HEK293T (cell line): ENCODE measurements around the gene CYP21A2.
"Not testable (repeated sequence)": the region's sequence is repeated elsewhere in the genome, so short reads cannot be mapped to it uniquely, and the experiment has no call there.

Source experiments
- FOXA1 ChIP-seq: fragments of 450-650 bp; IDR thresholded peaks from 2 replicates; pipeline ENCODE4 v1.6.1; 2016; ENCODE audit warnings: mild to moderate bottlenecking
- FOXM1 ChIP-seq: fragments of 450-650 bp; IDR thresholded peaks from 2 replicates; pipeline ENCODE4 v1.6.1; 2017; ENCODE audit warnings: mild to moderate bottlenecking, borderline replicate concordance
- LEF1 ChIP-seq: fragments of 450-650 bp; IDR thresholded peaks from 2 replicates; pipeline ENCODE4 v1.6.1; 2017; ENCODE audit warnings: mild to moderate bottlenecking, borderline replicate concordance

DNA sequence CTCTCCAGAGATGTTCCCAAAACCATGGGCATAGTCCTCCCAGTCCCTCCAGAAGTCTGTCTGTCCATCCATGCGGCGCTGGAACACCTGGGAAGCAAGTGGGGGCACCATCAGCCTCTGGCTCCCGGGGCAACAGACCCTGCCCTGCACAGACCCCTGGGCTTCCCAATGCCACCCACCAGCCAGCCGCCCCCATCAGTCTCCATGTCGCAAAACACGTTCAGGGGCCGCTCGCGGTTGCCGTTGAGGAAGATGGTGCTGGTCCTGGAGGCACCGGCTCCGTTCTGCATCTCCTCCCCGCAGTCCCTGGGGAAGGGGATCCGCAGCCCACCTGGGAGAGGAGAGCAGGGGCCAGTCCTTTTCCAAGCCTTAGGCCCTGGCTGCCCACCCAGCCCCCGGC is 4.1 kb downstream of the CYP21A2 start:
- not testable (repeated sequence) for TF ChIP-seq LEF1, FOXM1, FOXA1
